ENCODE measurements around the gene SUN1.
"Not testable (repeated sequence)": the region's sequence is repeated elsewhere in the genome, so short reads cannot be mapped to it uniquely, and the experiment has no call there.

SUN1 gene

DNA sequence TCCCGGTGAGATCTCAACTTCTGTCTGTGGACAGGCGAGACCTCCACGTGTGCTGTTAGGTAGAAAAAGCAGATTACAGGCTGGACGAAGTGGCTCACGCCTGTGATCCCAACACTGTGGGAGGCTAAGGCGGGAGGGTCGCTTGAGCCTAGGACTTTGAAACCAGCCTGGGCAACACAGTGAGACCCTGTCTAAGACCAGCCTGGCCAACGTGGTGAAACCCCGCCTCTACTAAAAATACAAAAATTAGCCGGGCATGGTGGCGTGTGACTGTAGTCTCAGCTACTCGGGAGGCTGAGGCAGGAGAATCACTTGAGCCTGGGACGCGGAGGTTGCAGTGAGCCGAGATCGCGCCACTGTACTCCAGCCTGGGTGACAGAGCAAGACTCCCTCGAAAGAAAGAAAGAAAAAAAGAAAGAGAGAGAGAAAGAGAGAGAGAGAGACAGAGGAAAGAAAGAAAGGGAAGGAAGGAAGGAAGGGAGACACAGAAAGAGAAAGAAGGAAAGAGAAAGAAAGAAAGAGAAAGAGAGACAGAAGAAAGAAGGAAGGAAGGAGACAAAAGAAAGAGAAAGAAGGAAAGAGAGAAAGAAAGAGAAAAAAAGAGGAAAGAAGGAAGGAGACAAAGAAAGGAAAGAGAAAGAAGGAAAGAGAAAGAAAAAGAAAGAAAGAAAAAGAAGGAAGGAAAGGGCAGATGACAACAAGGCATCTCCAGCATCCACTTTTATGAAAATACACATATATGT lies 29.6 kb upstream of the SUN1 start:
- in situ Hi-C loops (cut with HindIII; ENCODE audit: low sequenced_read_pairs) = no loop called here

DNA sequence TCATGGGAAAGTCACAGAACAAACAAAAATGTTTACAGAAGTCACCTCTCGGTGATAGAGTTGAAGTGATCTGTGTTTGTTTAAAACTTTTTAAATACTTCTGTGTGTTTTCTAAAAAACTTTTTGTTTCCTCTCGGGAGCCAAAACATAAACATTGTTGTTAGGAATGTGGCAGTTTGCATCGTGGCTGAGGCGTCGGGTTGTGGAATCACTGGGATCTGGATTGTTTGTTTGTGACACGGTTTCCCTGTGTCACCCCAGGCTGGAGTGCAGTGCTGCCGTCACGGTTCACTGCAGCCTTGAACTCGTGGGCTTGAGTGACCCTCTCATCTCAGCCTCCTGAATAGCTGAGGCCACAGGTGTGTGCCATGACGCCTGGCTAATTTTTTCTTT lies 29.0 kb upstream of the SUN1 start:
- in situ Hi-C loops (cut with HindIII; ENCODE audit: low sequenced_read_pairs) = no loop called here

DNA sequence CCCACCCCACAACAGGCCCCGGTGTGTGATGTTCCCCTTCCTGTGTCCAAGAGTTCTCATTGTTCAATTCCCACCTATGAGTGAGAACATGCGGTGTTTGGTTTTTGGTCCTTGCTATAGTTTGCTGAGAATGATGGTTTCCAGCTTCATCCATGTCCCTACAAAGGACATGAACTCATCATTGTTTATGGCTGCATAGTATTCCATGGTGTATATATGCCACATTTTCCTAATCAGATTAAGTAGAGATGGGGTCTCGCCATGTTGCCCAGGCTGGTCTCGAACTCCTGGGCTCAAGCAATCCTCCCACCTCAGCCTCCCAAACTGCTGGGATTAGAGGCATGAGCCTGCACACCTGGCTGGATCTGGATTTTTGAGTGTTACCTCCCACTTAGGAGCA lies 28.5 kb upstream of the SUN1 start:
- in situ Hi-C loops (cut with HindIII; ENCODE audit: low sequenced_read_pairs) = not testable (repeated sequence)

DNA sequence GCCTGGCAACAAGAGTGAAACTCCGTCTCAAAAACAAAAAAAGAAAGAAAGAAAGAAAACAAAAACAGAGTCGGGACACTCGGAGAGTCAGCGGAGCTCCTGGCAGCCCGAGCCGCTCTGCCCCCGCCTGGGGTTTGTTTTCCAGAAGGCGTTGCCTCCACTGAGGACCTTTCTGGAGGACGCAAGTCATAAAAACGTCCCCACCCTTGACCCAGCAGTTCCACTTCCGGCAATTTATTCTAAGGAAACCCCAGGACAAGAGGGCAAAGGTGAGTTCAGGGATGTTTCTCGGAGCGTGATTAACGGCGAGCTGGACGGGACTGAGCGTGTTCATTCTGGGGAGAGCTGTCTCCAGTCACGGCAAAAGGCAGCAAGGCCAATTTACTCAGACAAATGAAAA lies 27.0 kb upstream of the SUN1 start:
- in situ Hi-C loops (cut with HindIII; ENCODE audit: low sequenced_read_pairs) = no loop called here

DNA sequence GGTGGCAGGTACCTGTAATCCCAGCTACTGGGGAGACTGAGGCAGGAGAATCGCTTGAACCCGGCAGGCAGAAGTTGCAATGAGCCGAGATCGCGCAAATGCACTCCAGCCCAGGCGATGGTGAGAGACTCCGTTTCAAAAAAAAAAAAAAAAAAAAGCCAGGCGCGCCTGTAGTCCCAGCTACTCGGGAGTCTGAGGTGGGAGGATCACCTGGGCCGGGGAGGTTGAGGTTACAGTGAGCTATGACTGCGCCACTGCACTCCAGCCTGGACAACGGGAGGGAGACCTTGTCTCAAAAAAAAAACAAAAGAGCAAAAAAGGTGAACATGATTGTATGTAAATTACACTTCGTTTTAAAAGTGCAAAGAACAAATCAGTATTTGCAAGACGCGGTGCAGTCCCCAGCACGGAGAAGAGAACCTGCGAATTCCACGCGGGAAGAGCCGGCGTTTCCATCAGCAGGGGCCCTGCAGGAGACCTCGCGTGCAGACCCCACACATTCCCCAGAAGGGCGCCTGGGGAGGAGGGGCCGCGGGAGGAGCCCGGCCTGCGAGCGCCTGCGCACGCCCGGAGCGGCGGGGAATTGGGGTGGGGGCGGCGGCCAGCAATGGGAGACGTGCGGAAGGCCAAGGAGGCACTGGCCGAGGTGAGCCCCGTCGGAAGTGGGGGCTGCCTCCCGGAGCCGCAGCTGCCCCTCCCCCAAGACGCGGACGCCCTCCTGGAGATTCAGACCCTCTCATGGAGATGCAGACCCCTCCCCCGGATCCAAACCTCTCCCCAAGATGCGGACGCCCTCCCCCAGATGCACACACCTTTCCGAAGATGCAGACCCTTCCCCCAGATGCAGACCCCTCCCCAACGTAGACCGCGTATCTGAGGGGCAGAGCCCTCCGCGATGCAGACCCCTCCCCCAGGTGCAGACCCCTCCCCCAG lies 16.7 kb upstream of the SUN1 start:
- in situ Hi-C loops (cut with HindIII; ENCODE audit: low sequenced_read_pairs) = no loop called here

DNA sequence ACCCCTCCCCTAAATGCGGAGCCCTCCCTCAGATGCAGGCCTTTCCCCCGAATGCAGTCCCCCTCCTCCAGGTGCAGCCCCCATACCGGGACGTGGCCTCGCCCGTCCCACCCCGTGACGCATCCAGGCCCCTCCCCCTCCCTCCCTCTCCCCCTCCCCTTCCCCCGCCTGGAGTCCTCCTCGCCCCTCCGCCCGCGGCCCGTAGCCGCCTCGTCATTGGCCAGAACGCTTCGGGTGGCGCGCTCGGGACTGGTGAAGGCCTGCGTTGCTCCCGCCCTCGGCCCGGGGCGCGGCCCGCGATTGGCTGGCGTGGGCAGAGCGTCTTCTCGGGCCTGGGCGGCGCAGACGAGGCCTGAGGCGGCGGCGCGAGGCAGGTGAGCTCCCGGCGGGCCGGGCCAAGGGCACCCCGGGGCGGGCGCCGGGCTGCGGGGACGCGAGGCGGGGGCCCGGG lies 16.0 kb upstream of the SUN1 start:
- in situ Hi-C loops (cut with HindIII; ENCODE audit: low sequenced_read_pairs) = no loop called here

DNA sequence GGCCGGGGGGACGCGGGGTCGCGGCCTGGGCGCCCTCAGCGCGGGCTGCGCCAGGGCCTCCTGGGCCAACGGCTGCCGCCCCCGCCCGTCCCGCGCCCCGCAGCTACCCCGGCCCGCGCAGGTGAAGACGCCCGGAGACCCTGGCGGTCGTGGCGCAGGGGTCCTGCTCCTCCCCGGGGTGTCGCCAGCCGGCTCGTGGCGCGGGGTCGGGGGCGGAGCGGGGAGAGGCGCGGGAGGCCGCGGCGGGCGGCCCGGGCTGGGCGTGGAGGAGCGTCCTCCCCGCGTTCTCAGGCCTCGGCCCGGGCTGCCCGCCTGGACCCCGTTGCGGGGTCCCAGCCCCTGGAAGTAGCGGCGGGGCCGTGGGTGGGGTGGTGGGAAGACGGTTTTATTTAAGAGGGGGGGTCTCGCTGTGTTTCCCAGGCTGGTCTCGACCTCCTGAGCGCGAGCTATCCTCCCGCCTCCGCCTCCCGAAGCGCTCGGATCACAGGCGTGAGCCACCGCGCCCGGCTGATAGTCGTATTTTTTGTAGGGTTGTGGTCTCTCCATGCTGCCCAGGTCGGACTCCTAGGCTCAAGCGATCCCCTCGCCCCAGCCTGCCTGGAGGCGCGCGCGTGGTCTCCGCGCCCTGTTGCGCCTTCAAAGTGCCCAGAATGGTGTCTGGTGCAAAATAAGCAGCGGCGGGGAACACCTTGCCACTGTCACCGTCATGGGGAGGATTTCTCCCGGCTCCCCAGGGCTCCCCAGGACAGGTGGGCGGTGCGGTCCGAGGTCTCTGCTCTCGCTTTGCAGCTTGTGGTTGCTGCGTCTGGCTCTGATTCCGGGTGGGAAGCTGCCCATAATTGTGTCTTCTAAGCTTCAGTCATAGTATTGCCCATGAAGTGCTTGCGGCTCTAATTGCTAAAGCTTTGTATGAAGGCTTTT lies 15.3 kb upstream of the SUN1 start:
- in situ Hi-C loops (cut with HindIII; ENCODE audit: low sequenced_read_pairs) = no loop called here

DNA sequence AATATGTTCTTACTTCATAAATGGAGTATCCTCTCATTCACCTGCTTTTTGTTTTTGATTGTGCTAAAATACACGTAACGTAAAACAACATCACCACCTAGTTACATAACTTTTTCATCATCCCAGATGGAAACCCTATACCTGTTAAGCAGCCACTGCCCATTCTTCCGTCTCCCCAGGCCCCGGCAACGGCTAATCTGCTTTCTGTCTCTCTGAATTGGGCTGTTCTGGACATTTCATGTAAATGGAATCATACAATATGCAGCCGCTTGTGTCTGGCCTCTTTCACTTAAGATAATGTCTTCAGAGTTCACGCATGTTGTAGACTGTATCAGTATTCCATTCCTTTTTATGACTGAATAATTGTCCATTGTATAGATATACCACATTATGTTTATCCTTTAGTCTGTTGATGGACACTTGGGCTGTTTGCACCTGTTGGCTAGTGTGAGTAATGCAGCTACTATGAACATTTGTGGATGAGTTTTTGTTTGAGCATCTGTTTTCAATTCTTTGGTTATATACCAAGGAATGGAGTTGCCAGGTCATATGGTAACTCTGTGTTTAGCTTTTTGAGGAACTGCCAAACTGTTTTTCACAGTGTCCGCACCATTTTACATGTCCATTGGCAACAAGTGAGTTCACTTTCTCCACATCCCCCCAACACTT lies 14.1 kb upstream of the SUN1 start:
- in situ Hi-C loops (cut with HindIII; ENCODE audit: low sequenced_read_pairs) = no loop called here

DNA sequence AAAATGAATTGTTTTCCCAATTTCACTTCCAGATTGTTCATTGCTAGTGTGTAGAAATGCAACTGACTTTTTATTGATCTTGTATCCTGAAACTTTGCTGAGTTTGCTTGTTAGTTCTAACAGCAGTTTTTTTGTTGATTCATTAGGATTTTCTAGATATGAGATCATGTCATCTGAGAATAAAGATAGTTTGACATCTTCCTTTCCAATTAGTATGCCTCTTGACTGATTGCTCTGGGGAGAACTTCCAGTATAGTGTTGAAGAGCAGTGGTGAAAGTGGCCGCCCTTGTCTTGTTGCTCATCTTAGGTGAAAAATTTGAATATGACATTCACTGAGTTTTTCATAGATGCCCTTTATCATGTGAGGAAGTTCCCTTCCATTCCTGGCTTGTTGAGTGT lies 11.9 kb upstream of the SUN1 start:
- in situ Hi-C loops (cut with HindIII; ENCODE audit: low sequenced_read_pairs) = no loop called here

DNA sequence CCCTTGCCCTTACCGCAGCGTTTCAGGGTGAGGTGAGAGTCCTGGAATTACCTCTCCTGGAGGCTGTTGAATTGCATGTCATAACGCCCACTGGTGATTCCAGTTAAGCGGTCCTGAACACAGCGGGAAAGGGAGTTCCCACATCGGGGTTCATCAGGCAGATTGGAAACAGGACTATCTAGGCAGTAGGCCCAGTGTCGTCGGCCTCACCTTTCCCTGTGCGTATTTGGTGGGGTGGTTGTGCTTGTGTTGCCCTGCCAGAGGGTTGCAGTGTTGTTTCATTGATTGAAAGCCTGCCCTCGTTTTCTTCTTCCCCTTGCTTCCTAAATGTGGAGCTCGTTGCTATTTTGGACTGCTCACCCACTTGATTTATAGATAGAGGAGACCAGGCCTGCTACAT lies 10.6 kb upstream of the SUN1 start:
- in situ Hi-C loops (cut with HindIII; ENCODE audit: low sequenced_read_pairs) = no loop called here

DNA sequence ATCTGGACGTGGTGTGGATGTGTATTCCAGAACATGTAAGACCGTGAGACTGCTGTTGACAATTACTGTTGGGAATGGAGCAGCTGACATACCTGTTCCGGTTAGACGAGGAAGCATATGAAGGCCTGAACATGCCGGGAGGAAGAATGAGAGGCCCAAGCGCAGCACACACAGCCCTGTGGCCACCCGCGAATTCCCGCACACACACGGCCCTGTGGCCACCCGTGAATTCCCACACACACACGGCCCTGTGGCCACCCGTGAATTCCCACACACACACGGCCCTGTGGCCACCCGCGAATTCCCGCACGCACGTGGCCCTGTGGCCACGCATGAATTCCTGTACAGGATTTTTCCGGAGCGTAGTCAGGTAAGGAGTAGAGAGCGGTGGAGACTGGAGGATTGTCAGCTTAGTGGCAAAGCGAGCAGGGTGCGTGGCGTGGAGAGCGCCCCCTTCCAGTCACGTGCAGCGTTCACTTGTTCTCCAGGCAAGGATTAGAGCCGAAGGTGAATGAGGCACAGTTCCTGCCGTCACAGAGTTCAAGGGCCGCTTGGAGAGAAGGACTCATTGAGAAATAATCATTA lies 9.5 kb upstream of the SUN1 start:
- in situ Hi-C loops (cut with HindIII; ENCODE audit: low sequenced_read_pairs) = no loop called here

DNA sequence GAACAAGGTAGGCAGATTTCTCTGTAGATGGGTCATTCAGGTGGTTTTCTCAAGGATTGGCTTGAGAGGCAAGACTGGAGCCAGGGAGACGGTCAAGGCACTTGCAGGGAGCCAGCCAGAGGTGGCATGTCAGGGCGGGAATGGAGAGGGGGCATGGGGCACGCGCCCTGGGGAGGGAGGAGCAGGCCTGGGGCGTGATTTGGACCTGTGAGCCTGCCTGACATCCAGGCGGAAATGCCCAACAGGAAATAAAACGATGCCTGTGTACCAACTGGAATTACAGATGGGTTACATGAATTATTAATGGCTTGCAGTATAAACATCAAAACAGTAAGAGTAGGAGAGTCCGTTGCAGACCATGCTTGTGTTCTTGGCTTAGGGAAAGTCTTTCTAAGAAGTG lies 8.6 kb upstream of the SUN1 start:
- in situ Hi-C loops (cut with HindIII; ENCODE audit: low sequenced_read_pairs) = no loop called here

DNA sequence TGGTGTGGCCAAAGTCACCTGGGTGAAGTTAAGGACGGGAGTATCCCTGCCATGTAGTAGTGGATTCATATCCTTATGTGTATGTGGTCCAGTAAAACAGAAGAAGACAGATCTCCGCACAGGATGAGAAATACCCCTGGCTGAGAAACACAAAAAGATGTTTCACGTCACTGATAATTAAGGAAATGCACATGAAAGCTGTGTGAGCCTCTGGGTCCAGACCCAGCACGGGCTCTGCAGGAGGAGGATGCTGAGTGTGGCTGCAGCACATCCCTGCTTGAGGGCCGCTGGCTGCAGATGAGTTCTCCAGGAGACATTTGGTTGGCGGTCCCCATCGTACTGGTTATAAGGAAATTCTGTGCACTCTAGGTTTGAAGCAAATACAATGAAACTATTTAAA lies 8.2 kb upstream of the SUN1 start:
- in situ Hi-C loops (cut with HindIII; ENCODE audit: low sequenced_read_pairs) = no loop called here

DNA sequence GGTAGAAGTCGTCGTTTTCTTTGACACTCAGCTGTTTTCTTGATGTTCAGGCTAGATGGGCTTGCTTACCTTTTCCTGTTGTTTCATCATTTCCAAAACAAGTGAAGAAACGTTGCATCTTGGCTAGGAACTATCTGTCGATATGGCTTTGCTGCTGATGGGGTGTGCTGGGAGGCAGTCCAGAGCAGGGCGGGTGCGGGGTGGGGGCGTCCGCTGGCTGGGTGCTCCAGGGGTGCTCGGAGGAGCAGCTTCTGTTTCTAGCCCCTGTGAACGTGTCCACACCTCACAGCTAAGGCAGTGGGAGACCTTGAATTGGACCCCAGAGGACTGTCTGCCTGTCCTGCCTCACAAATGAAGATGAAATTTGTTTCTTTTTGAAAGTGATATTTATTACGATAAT lies 7.6 kb upstream of the SUN1 start:
- in situ Hi-C loops (cut with HindIII; ENCODE audit: low sequenced_read_pairs) = no loop called here

DNA sequence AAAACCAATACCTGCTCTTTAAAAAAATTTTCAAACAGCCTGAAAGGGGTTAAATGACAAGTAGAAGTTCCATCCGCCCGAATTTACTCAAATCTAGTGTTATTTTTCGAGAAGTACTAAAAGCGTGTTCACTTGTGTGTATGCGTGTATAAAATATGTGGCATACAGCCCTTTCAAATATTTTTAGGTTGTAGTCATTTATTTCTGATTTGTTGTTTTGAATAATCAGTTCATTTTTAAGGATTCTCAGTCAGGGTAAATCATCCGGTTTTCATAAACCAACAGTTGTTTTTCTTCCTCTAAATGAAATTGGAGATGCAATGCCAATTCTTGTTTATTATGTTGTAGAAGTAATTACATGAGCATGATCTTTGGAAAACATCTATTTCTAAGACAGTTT lies 6.9 kb upstream of the SUN1 start:
- in situ Hi-C loops (cut with HindIII; ENCODE audit: low sequenced_read_pairs) = no loop called here

DNA sequence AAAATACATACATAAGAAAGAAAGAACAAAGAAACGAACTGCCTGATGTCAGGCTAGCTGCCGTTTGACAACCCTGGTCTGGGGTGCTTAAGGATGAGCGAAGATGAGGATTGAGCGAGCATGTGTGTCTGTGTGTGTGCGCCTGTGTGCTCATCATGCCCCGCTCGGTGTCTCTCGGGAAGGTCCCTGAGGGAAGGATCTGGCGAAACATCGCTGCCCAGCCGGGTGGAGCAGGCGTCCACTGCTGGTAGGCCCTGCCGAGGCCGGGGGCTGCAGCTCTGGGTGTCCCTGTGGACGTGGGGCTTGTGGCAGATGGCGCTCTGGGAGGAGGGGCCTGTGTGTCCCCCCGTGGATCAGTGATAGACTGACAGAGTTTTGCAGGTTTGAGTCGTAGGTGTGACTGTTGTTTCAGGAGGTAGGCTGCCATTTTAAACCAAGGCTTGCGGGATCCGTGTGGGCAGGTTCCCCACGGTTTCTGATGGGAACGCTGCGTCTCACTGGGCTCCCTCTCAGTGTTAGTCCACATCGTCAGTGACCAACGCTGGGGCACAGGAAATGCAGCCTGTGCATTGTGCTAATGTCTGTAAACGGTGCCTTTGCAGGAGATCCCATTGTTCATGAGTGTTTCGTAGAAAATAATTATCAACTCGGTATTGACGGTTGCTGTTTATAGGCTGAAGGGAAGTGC lies 5.9 kb upstream of the SUN1 start:
- in situ Hi-C loops (cut with HindIII; ENCODE audit: low sequenced_read_pairs) = no loop called here

DNA sequence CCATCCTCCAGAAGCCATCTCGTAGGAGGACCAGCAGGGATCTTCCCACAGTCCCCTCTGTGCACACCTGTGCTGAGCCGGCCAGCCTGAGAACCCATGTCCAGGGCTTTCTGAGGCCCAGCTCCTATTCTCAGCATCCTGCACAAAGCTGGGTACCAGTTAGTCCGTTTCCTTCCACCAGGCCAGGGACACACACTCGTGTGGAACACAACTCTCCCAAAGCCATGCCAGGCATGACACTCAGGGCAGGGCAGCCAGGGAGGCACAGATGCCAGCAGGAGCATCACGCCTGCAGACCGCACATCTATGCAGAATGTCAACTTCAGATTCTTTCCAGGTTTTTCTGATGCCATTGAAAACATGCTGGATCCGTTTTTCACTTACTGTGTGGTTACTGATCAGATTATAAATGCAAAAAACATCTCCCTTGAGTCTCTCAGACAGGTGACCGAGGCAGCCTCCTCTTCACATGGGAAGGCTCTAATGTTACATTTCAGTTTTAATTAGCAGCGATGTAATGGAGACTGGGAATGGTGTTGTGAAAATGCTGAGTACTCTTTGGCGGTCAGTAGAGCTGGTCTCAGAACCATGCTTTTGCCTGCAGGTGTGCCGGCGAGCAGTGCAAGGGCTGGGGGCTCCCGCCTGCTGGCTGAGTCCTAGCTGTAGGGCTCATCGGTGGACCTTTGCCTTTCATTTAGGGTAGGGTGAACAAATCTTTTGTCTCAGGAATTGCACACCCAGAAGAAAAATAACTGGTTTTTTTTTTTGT lies 3.3 kb upstream of the SUN1 start:
- in situ Hi-C loops (cut with HindIII; ENCODE audit: low sequenced_read_pairs) = no loop called here

DNA sequence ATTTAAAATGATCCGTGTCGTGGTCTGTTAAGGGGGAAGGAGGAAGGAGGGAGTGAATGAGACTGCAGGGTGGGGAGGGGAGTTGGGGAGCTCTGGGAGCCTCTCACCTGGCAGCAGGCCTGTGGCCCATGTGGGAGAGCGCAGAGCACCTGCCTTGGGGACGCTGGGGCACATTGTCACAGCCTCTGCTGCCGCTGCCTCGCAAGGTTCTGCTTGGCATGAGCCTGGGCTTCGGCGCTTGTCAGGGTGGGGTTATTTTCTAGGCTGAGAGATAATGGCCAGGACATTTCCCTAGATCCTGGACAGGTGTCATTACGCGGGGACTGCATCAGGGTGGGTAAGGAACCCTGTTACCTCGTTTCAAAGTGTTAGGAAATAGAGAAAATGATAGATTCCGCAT lies 2.2 kb upstream of the SUN1 start:
- in situ Hi-C loops (cut with HindIII; ENCODE audit: low sequenced_read_pairs) = no loop called here

DNA sequence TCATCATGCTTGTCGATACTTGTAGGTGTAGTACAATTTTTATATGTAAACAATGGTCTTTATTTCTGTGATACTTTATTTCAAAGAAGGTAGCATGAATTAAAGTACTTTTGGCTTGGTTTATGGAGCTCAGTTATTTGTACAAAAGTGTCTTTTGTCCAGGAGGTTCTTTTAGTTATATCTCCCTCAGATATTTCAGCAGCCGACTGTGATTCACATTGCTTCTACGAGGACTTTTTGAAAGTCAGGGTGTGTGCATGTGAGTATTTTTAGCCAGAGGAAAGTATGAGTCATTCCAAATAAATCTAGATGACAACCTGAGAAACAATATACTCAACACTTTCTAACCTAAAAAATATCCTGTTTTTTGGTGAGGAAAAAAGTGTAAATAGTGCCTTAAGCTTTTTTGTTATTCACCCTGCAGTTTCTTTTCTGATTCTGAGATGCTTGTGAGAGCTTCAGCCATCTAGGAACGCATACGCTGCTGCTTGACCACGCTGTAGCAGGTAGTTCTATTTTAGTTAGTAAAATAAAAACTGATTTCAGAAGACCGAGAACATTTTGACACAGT lies 595 bp upstream of the SUN1 start:
- in situ Hi-C loops (cut with HindIII; ENCODE audit: low sequenced_read_pairs) = no loop called here
